Measurements from ENCODE around the gene NKX3-2.
"Not testable (repeated sequence)": the region's sequence is repeated elsewhere in the genome, so short reads cannot be mapped to it uniquely, and the experiment has no call there.

The NKX3-2 gene

DNA sequence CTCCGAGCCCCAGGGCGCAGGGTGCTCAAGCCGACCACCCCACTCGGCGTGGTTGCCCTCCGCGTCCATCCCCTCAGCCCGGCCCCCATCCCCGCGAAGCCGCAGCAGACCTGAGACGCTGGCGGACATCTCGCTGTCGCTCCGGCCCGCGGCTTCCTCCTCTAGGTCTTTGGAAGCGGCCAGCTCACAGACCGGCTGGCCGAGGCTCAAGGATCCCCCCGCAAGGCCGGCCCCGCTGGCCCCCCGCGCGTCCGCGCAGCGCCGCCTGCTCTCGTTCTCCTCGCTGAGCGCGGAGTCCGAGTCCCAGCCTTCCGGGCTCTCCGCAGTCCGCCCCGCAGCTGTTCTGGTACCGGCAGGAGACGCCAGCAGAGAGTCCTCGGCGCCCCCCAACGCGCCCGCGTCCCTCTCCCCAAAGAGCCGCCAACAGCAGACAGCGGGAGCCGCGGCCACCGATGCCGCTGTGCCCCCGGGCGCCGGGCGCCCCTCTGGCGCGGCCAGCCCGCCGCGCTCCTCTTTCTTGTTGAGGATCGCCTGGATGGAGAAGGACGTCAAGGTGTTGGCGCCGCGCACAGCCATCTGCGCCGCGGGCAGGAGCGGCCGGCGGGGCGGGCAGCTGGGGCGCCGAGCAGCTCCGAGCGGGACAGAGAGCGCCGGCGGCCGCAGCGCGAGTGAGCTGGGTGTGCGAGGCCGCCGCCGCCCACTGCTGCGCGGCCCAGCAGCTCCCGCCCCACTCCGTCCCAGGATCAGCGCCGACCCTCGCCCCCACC is at the start of gene NKX3-2:
NKX3-2 (minus strand) TSS at position 670 of the 767 bp plus-strand sequence; CDS start at position 576, 94 bp downstream.
- DNase-seq = no peak

DNA sequence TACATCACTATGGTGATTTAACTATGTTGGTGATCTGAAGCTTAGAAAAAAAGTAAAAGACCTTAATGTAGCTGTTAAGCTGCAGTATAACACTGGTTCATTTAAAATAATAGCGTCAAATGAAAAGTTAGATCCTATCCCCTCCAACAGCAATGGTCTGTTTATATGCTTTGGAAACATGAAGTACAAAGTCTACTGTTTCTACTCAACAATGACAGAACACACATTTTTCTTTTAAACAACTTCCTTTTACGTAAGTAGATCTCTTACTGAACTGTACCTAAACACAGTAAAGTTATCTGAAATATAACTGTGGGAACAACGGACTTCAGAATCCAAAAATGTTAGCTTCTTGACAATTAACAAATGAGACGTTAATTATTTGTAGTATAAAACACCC is 47.9 kb upstream of the NKX3-2 start:
- no peak for DNase-seq

DNA sequence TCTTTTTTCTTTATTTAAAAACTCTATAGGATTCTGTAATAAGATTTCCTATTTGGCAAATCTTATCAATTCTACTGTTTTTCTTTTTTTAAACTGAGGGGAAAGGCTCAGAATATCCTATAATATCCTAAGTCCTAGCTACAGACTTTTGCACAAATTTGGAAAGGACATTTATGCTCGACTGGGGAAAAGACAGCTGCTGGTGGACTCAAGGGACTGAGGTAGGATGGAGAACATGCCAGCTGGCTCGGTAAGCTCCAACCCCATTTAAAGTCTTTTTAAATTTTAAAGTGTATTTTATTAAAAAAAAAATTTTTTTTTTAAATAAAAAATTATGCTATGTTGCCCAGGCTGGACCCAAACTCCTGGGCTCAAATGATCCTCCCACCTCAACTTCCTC is 46.5 kb upstream of the NKX3-2 start:
- DNase-seq = no peak

DNA sequence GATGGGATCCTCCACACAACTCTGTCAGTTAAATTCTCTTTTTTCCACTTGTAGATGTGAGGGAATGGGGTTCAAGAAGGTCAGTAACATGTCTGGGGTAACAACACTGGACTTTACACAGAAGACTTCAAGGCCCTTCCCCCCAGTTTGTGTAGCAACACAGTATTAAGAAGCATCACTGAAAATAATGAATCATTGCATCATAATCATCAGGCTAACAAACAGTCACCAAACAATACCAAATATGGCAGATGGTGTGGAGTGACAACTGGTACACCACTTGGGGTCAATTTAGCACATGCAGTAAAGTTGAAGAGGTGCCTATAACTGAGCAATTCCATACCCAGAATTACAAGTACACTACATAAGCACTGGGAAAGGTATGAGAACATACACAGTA is 44.6 kb upstream of the NKX3-2 start:
- DNase-seq = no peak

DNA sequence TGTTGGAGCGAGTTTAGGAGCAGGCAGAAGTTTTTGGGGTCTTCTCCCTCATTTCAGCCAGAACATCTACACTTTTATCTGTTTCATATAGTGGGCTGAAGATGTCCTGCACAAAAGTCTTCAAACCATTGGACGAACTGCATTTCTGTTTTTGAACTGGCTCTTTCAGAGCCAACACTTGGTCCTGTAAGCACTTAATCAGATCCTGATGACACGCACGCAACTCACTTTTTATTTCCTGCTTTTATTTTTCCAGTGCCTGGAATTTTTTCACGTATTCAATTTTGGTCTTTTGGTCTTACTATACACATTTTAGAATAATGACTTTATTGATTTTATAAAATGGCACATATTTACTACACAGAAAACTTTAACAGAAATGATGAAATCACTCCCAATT is 40.2 kb upstream of the NKX3-2 start:
- DNase-seq = no peak

DNA sequence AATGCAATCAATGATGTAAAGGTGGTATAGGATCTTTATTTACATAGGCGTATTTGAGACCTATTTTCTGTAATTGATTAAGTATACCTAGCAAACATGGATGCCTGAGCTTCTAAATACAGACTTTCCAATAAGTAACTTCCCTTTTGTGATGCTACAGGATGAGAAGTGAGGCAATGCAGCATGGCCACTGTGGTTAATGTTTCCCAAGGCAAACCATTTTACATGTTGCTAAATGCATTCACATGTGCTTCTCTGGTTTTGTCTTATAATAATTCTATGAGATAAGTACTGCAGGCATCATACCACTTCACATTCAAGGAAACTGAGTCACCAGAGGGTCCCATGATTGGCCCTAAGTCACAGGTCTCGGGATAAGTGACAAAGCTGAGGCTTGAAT is 35.7 kb upstream of the NKX3-2 start:
- DNase-seq = no peak

DNA sequence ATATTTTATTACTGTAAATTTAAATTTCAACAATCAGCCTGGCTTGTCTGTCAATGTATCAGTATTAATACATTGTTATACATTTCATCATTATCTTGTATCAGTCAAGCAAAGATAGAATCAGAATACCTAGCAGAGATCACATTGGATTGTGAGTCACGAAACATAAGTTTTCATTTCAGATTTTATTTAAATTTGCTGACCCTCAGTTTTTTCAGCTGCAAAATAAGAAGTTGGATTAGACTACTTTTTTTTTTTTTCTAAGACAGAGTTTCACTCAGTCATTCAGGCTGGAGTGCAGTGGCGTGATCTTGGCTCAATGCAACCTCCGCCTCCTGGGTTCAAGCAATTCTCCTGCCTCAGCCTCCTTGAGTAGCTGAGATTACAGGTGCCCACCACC is 33.4 kb upstream of the NKX3-2 start:
- DNase-seq = no peak

DNA sequence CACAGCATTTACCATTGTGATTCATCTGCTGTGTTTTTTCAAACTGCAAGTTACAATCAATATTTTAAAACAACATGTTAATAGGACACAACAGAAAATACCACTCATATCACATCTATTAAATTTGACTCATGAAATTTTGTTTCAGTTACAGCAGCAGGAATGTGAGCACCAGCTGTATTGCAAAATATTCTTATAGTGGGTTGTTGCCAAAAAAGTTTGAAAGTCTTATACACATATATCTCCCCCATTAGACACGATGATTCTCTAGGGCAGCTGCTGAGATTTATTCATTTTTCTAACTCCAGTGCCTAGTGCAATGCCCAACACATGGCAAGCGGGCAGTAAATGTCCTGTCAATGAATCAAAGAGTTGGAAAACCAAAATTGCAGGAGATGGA is 26.6 kb upstream of the NKX3-2 start:
- DNase-seq = no peak

DNA sequence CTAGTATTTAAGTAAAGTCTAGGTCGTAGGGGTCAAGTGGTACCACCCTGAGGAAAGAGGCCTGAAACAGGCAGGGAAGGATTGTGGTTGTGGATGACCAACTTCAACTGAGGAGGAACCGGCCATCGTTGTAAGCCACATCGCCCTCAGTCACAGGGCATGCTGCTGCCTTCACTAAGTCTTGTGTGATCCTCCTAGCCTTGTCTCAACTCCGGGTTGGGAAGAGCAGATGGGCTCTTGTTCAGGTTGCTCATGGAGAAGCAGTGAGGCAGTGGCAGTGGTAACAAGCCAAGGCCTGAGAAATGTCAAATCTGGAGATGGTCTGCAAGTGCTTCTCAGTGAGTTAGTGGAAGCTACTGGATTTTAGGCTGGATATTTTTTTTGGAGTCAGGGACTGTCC is 22.8 kb upstream of the NKX3-2 start:
- DNase-seq = no peak

DNA sequence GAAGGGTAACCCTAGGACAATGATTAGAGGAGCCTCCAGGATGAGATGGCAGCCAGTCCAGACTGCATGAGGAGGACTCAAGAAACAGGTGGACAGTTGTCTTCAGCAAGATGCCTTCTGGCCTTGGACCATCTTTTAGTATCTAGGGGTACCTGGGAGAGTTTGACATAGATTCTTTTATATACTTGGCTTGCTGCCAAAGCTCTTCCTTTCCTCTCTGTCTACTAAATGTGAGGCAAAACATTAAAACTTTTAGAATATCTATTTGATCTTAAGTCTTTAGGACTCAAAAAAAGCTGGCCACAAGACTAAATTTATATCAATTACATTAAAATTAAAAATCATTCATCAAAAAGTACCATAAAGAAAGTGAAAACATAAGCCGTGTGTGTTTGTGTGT is 18.6 kb upstream of the NKX3-2 start:
- DNase-seq = no peak

DNA sequence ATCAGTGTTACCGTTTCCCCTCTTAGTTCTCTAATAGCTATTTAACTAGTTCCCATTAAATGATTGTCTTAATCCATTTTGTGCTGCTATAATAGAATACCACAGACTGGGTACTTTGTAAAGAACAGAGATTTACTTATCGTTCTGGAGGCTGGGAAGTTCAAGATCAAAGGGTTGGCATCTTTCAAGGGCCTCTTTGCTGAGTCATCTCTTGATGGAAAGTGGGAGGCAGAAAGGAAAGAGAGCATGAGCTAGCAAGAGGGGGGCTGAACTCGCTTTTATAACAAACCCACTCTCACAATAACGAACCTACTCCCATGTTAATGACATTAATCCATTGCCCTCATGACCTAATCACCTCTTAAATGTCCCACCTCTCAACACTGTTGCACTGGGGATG is 17.4 kb upstream of the NKX3-2 start:
- DNase-seq = no peak

DNA sequence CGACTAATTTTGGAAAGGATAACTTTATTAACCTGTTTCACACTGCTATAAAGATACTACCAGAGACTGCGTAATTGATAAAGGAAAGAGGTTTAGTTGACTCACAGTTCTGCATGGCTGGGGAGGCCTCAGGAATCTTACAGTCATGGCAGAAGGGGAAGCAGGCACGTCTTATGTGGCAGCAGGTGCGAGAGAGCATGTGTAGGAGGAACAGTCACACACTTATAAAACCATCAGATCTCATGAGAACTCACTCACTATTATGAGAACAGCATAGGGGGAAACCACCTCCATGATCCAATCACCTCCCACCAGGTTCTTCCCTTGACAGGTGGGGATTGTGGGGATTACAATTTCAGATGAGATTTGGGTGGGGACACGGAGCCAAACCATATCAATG is 15.8 kb upstream of the NKX3-2 start:
- not testable (repeated sequence) for DNase-seq

DNA sequence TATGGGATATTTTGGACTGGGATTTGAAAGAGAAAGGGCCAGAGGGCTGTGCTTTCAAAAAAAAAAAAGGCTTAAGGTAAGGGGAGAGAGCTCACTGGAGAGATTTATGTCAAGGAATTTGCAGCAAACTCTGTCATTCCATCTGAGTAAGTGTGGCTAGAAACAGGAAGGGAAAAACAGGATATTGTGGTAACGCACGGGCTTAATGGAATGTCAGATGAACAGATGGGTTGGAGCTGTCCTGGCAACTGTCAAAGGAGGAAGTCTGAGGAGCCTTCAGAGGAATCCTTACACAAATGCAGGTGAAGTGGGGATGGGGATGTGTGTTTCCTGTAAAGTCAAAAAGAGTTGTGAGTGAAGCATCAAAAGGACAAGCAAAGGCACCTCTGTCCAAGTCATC is 15.1 kb upstream of the NKX3-2 start:
- DNase-seq = no peak

DNA sequence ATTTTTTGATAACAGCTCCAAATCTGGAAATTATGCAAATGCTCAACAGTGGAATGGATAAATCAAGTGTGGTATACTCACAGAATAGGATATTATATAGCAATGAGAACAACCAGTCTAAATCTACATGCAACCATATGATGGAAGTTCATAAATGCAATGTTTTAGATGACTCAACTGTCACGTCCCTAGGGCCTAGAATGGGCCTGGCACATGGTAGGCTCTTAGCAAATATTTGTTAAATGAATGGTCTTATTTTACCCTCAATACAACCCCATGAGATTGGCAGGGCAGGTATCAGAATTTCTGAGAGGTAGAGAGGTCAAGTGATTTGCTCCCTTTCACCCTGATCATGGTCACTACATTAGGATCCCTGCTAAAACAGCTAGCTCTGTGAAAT is 14.6 kb upstream of the NKX3-2 start:
- DNase-seq = no peak

DNA sequence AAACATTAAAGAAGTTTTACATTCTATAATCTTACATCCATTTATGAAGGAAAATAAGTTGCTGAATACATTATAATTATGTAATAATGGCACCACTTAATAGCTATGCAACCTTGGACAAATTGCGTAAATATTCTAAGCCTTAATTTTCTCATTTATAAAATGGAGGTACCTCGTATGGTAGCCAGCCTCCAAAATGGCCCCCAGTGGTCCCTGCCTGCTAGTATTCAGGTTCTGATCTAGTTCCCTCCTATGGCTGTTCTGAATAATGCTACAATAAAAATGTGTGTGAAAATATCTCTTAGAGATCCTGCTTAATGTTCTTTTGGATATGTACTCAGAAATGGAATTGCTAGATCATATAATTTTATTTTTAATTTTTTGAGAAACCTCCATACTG is 11.0 kb upstream of the NKX3-2 start:
- DNase-seq = no peak

DNA sequence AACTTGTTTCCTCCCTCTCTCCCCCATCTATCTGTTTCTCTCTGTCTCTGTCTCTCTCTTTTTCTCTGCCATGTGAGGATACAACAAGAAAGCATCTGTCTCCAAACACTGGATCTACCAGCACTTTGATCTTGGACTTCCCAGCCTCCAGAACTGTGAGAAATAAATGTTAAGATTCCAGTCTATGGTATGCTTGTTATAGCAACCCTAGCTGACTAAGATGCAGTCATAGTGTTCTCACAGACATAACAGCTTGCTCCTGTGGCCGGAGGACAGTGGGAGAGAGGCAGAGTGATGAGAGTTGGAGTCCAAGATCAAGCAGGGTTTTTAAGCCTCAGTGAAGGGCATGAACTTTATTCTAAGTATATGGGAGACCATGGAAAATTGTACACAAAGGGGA is 8.8 kb upstream of the NKX3-2 start:
- no peak for DNase-seq

DNA sequence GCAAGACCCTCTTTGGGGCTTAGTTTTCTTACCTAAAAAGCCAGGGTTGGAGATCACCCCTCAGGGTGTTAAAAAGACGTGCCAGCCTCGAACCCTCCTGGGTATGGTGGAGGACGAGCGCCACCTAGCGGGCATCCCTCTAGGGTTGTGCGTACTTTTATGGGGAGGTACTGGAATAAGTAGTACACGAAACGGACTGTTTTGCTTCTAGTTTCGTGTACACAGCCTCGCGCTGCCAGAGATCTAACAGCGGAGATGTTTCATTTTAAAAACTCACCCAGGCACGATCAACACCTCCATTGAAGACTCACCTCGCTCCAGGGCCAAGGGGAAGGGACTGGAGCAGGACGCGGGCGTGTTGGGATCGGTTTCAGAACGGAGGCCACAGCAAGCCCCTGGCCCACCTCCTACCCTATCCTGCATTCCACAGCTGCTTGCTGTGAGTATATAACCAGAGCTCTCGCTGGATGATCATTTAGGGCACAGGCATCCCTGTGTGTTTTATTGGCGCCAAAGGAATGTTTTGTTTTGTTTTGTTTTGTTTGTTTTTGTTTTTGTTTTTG is 4.8 kb upstream of the NKX3-2 start:
- DNase-seq = peak; percentile 16

DNA sequence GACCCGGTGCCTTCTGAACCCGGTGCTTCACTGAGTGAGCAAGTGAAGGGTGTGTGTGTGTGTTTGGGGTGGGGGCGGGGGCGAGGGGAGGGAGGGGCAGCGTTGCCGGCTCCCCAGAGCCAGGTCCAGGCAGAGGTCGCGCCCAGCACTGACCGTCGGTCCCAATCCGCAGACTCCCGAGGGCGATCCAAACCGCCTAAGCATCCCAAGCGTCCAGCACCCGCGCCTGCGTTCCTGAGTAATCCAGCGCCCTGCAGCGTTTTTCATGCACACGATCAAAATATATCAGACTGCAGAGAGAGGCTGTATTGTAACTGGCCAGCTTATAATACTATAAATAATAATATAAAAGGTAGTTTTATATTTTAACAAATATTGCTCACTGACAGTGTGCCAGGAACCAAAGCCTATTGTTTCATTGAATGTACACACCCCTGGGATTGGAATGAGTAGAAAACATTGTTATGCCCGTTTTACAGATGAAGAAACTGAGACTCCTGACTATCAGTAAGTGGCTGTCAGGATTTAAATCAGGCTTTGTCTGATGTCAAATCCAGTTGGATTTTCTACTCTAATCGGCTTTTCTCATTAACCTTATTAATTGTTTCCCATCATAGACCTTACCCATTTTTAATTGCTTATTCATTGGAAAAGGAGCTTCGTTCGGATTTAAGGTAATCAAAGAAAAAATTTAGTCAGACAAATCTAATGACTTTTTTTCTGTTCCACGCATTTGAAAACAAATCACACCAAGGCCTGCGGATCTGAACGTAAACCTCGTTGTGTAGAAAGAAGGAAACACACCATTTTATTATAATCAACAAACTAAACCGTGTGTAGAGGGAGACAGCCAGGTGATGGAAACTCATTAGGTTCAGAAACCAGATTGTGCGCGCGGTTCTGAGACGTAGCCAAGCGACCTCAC is 4.0 kb upstream of the NKX3-2 start:
- no peak for DNase-seq

DNA sequence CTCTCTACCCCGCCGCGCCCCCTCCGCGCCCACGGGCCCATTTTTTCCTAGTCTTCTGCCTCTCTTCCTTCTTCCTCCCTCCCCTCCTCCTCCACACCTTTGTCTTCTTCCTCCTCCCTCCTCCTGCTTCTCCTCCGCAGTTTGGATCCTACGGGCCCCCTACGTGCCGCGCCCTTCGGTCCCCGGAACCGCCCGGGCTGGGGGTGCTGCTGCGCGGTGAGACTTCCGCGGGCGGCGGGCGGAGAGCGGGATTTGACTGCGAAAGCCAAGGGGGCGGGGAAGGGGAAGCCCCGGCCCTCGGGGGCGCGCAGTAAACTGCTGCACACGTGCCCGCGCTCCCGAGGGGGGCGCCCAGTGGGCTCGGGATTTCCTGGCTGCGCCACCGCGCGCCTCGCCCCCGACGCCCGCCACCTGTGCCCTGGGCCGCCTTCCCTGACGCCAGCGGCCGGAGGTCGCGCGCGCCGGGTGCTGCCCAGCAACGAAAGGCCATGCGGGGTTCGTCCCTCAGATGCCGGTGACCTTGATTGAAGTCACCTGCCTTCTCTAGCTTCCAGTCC is 3.3 kb upstream of the NKX3-2 start:
- DNase-seq = no peak

DNA sequence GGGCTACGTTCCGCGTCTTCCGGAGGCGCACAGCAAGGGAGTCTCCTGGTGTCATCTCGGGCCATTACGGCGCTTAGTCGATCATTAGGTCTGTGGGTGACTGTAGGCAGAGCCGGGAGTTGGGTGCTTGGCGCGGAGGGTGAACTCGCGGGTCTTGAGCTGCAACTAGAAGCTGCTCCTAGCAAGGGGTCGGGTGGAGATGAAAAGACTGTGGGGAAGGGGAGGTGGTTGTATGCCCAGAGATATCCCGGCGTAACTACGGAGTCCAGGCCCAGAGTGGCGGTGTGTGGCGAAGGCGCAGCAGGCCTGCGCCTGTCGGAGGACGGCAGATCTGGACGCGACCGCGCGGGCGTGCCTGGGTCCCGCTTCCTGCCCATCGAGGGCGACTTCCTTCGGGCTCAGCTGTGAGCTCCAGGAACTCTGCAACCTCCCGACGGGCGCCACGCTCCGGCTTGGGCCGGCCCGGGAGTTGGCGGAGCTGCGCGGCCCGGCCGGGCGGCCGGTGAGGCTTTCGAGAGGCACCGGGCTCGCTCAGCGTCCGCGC is 2.7 kb upstream of the NKX3-2 start:
- DNase-seq = no peak

DNA sequence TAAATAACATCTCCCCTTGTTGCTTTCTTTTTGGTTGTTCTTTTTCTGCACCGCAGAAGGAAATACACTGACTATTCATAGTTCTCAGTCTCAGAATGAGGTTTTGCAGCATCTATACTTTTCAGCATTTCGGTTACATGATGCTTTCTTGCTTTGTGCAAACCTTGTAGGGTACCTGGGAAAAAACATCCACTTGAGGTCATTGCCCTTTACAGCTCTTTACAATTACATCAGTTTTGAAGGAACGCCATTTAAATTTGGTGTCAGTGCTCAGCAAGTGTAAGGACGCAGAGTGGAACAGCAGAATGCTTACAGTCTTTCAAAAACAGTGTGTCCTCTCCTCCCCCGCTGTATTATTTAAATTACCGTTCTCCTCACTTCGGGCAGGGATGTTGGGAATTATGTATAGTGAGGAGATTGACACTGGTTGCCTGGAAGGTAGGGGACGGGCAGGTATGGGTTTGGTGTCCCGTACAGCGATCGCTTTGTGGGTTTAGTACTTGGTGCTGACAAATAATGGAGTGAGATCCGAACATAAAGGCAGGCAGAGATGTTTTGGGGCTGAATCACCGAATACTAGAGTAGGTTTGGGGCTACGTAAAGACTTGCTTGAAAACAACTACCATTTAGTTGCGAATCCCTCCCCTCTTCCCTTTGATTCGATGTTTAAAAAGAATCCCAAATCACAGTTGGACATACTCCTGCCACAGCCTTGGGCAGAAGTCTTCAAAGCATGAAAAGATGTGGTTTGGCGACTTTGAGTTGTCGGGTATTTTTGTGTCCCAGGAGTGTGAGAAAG is 2.0 kb upstream of the NKX3-2 start:
- no peak for DNase-seq

DNA sequence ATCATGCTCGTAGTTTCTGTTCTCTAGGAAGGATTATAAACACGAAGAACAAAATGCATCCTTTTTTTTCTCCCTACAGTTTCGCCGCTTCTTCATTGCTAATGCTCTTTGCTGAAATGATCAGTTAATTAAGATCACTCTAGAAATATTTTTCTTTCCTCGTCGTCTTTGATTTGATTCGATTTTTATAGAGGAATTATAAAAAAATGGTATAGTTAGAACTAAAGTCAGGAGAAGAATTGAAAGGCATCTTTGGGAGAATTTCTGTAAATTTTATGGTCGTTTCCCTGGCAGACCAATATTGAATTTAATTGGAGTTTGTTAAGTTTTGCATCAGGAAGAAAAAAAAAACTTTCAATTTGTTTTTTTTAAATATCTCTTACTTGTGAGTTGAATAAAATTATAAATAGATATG is 1.1 kb upstream of the NKX3-2 start:
- no peak for DNase-seq

Data from NCI-H1436 treated with DMSO at 0.1 percent for 48 hours (cell line).